Nephron progenitor cell (in vitro differentiated cells): Measurements from ENCODE around the gene CYYR1.

Experiments used
- DNase-seq: peaks from one replicate; pipeline ENCODE4 v3.0.0; 2021
- H3K27ac Mint-ChIP-seq: 2 replicates; pipeline ENCODE4 v1.8.0; 2021; ENCODE audit warnings: mild to moderate bottlenecking, moderate library complexity, mixed read lengths
- H3K27me3 Mint-ChIP-seq: 2 replicates; pipeline ENCODE4 v1.8.0; 2021; ENCODE audit warnings: mild to moderate bottlenecking, low read depth, mixed read lengths; ENCODE audit not compliant: poor library complexity
- H3K36me3 Mint-ChIP-seq: 2 replicates; pipeline ENCODE4 v1.8.0; 2021; ENCODE audit warnings: low read depth, mixed read lengths
- H3K4me1 Mint-ChIP-seq: 2 replicates; pipeline ENCODE4 v1.8.0; 2021; ENCODE audit warnings: mixed read lengths
- H3K4me3 Mint-ChIP-seq: 2 replicates; pipeline ENCODE4 v1.8.0; 2021; ENCODE audit warnings: mild to moderate bottlenecking, moderate library complexity, mixed read lengths
- H3K9me3 Mint-ChIP-seq: 2 replicates; pipeline ENCODE4 v1.8.0; 2021; ENCODE audit warnings: mild to moderate bottlenecking, moderate library complexity, mixed read lengths
- TF ChIP-seq, protein P1 (sequence below): fragments of 200-600 bp; sonication (generic); IDR thresholded peaks from 2 replicates; pipeline ENCODE4 v1.5.0; 2021; ENCODE audit warnings: antibody characterized with exemption

CYYR1 gene

DNA sequence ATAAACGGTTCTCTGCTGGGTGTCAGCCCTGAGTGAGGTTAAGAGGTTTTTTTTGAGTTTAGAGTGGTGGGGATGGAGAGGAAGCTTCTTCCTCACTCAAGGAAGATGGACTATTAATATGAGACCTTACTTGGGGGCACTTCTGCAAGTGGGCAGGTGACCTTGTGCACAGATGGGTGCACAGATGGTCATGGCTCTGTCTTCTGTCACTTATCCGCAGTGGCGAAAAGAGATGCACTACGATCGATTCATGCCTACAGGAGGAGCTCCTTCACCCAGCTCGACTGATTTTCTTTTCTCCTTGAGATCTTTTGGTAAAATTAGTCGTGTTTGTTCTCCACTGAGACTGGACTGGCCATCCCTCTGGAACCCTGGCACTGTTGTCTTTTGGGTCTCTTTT is 22.9 kb upstream of the CYYR1 start:
- Mint-ChIP-seq H3K4me3 (no peak overlapping the region), H3K36me3 (no peaks in the 10 kb centered on the region), H3K9me3 (no peaks in the 10 kb centered on the region), H3K27me3 (no peaks in the 10 kb centered on the region), H3K4me1 (no peaks in the 10 kb centered on the region), H3K27ac (no peak overlapping the region)
- no peak for DNase-seq
- TF ChIP-seq, protein P1, sequence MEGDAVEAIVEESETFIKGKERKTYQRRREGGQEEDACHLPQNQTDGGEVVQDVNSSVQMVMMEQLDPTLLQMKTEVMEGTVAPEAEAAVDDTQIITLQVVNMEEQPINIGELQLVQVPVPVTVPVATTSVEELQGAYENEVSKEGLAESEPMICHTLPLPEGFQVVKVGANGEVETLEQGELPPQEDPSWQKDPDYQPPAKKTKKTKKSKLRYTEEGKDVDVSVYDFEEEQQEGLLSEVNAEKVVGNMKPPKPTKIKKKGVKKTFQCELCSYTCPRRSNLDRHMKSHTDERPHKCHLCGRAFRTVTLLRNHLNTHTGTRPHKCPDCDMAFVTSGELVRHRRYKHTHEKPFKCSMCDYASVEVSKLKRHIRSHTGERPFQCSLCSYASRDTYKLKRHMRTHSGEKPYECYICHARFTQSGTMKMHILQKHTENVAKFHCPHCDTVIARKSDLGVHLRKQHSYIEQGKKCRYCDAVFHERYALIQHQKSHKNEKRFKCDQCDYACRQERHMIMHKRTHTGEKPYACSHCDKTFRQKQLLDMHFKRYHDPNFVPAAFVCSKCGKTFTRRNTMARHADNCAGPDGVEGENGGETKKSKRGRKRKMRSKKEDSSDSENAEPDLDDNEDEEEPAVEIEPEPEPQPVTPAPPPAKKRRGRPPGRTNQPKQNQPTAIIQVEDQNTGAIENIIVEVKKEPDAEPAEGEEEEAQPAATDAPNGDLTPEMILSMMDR = no peak

DNA sequence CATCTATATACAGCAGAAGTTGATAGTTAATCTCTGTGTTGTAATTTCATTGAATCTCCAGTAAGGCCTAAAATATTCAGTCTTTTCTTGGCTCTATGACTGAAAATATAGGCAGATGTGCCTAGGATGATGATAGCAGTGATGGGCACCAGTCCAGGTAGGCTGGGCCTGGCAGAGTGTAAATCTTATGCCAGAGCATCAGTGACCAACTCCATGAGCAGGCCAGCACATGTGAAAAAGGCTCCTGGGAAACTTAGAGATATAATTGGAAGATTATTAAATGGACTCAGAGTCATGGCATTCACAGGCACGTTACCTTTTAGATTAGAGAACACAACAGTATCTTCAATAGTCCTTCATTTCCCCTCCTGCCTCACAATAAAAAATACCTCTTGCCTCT is 20.7 kb upstream of the CYYR1 start:
- Mint-ChIP-seq H3K27me3 (no peaks in the 10 kb centered on the region), H3K4me3 (no peak overlapping the region), H3K27ac (no peak overlapping the region), H3K4me1 (no peaks in the 10 kb centered on the region), H3K36me3 (no peaks in the 10 kb centered on the region), H3K9me3 (no peaks in the 10 kb centered on the region)
- TF ChIP-seq, protein P1 = no peak
- DNase-seq = no peak

DNA sequence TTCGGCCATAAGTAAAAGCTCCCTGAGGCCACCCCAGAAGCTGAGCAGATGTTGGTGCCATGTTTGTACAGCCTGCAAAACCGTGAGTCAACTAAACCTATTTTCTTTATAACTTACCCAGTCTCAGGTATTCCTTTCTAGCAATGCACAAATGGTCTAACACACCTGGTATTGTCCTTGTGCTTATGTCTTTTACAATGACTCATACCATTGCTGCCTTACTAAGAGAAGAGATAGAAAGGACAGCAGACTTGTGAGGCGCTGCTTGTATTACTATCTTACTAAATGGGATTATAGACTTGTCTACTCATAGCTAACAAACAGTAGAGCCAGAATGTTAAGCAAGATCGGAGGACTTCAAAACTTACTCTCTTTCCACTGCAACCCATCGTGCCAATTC is 18.5 kb upstream of the CYYR1 start:
- TF ChIP-seq, protein P1 = no peak
- Mint-ChIP-seq H3K36me3 (no peaks in the 10 kb centered on the region), H3K27me3 (no peaks in the 10 kb centered on the region), H3K4me1 (no peaks in the 10 kb centered on the region), H3K4me3 (no peak overlapping the region), H3K27ac (no peak overlapping the region), H3K9me3 (no peaks in the 10 kb centered on the region)
- DNase-seq = no peak

DNA sequence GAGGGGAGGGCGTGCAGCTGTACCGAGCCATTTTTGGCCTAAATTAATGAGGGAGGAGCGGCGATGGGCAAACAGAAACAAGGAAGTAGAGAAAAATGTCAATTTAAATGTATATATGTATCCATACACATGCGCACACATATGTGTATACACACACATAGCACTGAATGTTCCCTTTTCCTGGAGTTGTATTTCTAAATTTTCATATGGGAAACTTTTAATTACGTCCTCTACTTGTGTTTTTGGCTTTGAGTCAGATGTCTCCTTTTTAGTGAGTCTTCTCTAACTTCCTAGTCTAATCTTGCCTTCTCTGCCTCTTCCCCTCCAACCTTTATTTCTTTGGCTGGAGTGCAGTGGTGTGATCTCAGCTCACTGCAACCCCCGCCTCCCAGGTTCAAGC is 15.4 kb upstream of the CYYR1 start:
- no peak overlapping the region for H3K27ac Mint-ChIP-seq
- no peaks in the 10 kb centered on the region for H3K27me3 Mint-ChIP-seq
- no peak overlapping the region for H3K4me3 Mint-ChIP-seq
- no peaks in the 10 kb centered on the region for H3K9me3 Mint-ChIP-seq
- DNase-seq = no peak
- peaks cover 5% of the 10 kb centered on the region for H3K4me1 Mint-ChIP-seq
- no peaks in the 10 kb centered on the region for H3K36me3 Mint-ChIP-seq
- TF ChIP-seq, protein P1 = no peak

DNA sequence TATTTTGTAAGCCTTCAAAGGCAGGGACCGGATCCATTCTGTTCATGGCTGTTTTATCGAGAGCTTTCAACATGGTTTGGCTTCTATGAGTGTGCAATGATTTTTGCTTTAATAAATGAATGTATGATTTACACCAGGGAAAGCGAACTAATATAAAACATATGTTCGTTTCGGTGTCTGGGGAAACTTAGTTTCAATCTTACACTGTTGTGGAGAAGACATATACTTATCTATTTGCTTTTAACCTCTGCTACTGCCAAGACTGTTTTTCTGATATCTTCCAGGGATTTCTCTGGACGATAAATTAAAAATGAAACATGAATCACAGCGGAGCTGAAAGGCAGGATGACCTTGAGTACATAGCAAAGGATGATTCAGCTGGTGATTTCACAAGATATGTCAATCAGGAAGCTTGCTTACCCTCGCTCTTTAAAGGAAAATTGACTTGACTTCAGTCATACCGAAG is 14.7 kb upstream of the CYYR1 start:
- TF ChIP-seq, protein P1 = no peak
- Mint-ChIP-seq H3K27ac (no peak overlapping the region), H3K27me3 (no peaks in the 10 kb centered on the region), H3K9me3 (peaks cover 3% of the 10 kb centered on the region), H3K36me3 (no peaks in the 10 kb centered on the region), H3K4me3 (no peak overlapping the region), H3K4me1 (peaks cover 5% of the 10 kb centered on the region)
- no peak for DNase-seq

DNA sequence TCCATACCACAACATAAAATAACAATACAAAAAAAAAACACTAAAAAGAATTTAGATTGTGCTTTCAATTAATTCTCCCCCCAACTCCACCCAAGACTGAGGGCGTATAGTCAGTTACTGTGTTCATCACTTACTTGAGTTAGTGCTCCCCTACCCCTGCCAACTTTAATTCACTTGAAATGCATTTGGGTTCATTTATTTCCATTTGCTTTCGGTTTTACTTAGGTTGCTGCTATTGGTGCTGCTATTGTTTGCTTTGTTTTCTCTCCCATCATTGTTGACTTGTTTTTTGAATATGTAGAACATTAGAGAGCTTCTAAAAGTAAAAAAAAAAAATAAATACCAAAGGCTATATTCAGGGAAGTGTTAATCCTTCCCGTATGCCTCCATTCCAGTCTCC is 10.7 kb upstream of the CYYR1 start:
- Mint-ChIP-seq H3K27me3 (no peaks in the 10 kb centered on the region), H3K27ac (no peak overlapping the region), H3K4me3 (no peak overlapping the region), H3K9me3 (peaks cover 39% of the 10 kb centered on the region), H3K4me1 (peaks cover 5% of the 10 kb centered on the region), H3K36me3 (no peaks in the 10 kb centered on the region)
- TF ChIP-seq, protein P1 = no peak
- DNase-seq = no peak
